ENCODE measurements around the gene TRIL. TPM values are rescaled to one million over a fixed set of nuclear protein-coding genes. Genes with fewer than 3 reads are reported as not detected.

Gene TRIL
- total and polyA plus RNA-seq, 2 experiments from 2014 or later: 0.95 to 4.5 TPM

GRCh38 chr7:28954471-28954870 is 3.7 kb downstream of the TRIL start:
- Histone ChIP-seq H3K79me2 (replicated peaks; ENCODE audit: insufficient read depth) (no peaks in the 10 kb centered on the region), H2AFZ (no peak overlapping the region), H3K4me1 (ENCODE audit: insufficient read depth) (peaks cover 18% of the 10 kb centered on the region), H3K9me2 (ENCODE audit: insufficient read depth) (no peaks in the 10 kb centered on the region), H3K4me2 (peak overlapping the region; percentile 87), H3K4me3 (peak overlapping the region; percentile 70), H4K20me1 (replicated peaks; ENCODE audit: insufficient read depth) (no peaks in the 10 kb centered on the region; the same call in 1 of the 2 replicates), H3K27ac (ENCODE audit: low read depth) (no peak overlapping the region), H3F3A (replicated peaks; ENCODE audit: low read depth) (0 out of 2 replicates have a peak, but pooled peaks cover 11% of the 10 kb centered on the region), H3K27me3 (ENCODE audit: insufficient read depth) (peaks cover 57% of the 10 kb centered on the region), H3K36me3 (ENCODE audit: insufficient read depth) (no peaks in the 10 kb centered on the region)
- ATAC-seq (no peak), DNase-seq (ENCODE audit: low spot score) (no peak)
- TF ChIP-seq JUNB (IDR thresholded peaks at IDR 0.05; ENCODE audit: unreplicated experiment): no peak
- TF ChIP-seq, protein P1, sequence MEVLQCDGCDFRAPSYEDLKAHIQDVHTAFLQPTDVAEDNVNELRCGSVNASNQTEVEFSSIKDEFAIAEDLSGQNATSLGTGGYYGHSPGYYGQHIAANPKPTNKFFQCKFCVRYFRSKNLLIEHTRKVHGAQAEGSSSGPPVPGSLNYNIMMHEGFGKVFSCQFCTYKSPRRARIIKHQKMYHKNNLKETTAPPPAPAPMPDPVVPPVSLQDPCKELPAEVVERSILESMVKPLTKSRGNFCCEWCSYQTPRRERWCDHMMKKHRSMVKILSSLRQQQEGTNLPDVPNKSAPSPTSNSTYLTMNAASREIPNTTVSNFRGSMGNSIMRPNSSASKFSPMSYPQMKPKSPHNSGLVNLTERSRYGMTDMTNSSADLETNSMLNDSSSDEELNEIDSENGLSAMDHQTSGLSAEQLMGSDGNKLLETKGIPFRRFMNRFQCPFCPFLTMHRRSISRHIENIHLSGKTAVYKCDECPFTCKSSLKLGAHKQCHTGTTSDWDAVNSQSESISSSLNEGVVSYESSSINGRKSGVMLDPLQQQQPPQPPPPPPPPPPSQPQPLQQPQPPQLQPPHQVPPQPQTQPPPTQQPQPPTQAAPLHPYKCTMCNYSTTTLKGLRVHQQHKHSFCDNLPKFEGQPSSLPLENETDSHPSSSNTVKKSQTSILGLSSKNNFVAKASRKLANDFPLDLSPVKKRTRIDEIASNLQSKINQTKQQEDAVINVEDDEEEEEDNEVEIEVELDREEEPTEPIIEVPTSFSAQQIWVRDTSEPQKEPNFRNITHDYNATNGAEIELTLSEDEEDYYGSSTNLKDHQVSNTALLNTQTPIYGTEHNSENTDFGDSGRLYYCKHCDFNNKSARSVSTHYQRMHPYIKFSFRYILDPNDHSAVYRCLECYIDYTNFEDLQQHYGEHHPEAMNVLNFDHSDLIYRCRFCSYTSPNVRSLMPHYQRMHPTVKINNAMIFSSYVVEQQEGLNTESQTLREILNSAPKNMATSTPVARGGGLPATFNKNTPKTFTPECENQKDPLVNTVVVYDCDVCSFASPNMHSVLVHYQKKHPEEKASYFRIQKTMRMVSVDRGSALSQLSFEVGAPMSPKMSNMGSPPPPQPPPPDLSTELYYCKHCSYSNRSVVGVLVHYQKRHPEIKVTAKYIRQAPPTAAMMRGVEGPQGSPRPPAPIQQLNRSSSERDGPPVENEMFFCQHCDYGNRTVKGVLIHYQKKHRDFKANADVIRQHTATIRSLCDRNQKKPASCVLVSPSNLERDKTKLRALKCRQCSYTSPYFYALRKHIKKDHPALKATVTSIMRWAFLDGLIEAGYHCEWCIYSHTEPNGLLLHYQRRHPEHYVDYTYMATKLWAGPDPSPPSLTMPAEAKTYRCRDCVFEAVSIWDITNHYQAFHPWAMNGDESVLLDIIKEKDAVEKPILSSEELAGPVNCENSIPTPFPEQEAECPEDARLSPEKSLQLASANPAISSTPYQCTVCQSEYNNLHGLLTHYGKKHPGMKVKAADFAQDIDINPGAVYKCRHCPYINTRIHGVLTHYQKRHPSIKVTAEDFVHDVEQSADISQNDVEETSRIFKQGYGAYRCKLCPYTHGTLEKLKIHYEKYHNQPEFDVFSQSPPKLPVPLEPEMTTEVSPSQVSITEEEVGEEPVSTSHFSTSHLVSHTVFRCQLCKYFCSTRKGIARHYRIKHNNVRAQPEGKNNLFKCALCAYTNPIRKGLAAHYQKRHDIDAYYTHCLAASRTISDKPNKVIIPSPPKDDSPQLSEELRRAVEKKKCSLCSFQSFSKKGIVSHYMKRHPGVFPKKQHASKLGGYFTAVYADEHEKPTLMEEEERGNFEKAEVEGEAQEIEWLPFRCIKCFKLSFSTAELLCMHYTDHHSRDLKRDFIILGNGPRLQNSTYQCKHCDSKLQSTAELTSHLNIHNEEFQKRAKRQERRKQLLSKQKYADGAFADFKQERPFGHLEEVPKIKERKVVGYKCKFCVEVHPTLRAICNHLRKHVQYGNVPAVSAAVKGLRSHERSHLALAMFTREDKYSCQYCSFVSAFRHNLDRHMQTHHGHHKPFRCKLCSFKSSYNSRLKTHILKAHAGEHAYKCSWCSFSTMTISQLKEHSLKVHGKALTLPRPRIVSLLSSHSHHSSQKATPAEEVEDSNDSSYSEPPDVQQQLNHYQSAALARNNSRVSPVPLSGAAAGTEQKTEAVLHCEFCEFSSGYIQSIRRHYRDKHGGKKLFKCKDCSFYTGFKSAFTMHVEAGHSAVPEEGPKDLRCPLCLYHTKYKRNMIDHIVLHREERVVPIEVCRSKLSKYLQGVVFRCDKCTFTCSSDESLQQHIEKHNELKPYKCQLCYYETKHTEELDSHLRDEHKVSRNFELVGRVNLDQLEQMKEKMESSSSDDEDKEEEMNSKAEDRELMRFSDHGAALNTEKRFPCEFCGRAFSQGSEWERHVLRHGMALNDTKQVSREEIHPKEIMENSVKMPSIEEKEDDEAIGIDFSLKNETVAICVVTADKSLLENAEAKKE (CRISPR knock-in tag; IDR thresholded peaks at IDR 0.05): no peak
- TF ChIP-seq, protein P2, sequence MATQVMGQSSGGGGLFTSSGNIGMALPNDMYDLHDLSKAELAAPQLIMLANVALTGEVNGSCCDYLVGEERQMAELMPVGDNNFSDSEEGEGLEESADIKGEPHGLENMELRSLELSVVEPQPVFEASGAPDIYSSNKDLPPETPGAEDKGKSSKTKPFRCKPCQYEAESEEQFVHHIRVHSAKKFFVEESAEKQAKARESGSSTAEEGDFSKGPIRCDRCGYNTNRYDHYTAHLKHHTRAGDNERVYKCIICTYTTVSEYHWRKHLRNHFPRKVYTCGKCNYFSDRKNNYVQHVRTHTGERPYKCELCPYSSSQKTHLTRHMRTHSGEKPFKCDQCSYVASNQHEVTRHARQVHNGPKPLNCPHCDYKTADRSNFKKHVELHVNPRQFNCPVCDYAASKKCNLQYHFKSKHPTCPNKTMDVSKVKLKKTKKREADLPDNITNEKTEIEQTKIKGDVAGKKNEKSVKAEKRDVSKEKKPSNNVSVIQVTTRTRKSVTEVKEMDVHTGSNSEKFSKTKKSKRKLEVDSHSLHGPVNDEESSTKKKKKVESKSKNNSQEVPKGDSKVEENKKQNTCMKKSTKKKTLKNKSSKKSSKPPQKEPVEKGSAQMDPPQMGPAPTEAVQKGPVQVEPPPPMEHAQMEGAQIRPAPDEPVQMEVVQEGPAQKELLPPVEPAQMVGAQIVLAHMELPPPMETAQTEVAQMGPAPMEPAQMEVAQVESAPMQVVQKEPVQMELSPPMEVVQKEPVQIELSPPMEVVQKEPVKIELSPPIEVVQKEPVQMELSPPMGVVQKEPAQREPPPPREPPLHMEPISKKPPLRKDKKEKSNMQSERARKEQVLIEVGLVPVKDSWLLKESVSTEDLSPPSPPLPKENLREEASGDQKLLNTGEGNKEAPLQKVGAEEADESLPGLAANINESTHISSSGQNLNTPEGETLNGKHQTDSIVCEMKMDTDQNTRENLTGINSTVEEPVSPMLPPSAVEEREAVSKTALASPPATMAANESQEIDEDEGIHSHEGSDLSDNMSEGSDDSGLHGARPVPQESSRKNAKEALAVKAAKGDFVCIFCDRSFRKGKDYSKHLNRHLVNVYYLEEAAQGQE (IDR thresholded peaks at IDR 0.05; ENCODE audit: unreplicated experiment): no peak
- no peak for TF ChIP-seq ETS1 (IDR thresholded peaks at IDR 0.05)
- no peak overlapping the region for H3K4me3 Mint-ChIP-seq
- no peak overlapping the region for H3K27ac Mint-ChIP-seq
- peaks cover 37% of the 10 kb centered on the region for H3K27me3 Mint-ChIP-seq (ENCODE audit: insufficient read depth, low read depth, poor library complexity)
- H3K9me3 Mint-ChIP-seq: no peaks in the 10 kb centered on the region
- H3K36me3 Mint-ChIP-seq (ENCODE audit: low read depth): no peaks in the 10 kb centered on the region
- peaks cover 30% of the 10 kb centered on the region for H3K4me1 Mint-ChIP-seq

All from GM23338 (cell line).